Measurements from ENCODE around the gene GNB5.
A peak's percentile ranks its signal among the peaks of the same experiment; 100 is the strongest.

GRCh38 chr15:52134502-52135144 lies 56.6 kb downstream of the GNB5 start:
- TF ChIP-seq SPI1 (IDR thresholded peaks at IDR 0.05; ENCODE audit: borderline replicate concordance, low read depth): peak; percentile 62; the same call in 1 of the 2 replicates
- TF ChIP-seq CTCF (IDR thresholded peaks at IDR 0.05; ENCODE audit: insufficient read depth, low read length): no peak
- no peak for TF ChIP-seq REST (IDR thresholded peaks at IDR 0.05; ENCODE audit: insufficient replicate concordance, low read depth)
- TF ChIP-seq POLR2AphosphoS5 (IDR thresholded peaks at IDR 0.05; ENCODE audit: low read depth): no peak
- TF ChIP-seq GABPA (IDR thresholded peaks at IDR 0.05; ENCODE audit: low read depth): no peak

Data from HL-60 (cell line).